ENCODE measurements around the gene POLA2.
"Not testable (repeated sequence)": the region's sequence is repeated elsewhere in the genome, so short reads cannot be mapped to it uniquely, and the experiment has no call there.

The POLA2 gene

GRCh38 chr11:65261591-65262380, at the start of gene POLA2:
TSS of gene POLA2 (plus strand) at chr11:65261962. CDS start at chr11:65262293, 331 bp downstream.
- DNase-seq = peak; percentile 92

- no peak for DNase-seq
These were observed 49.4 kb upstream of the POLA2 start for GRCh38 chr11:65212226-65212801.

- no peak for DNase-seq
These were observed 48.2 kb upstream of the POLA2 start for GRCh38 chr11:65213322-65214211.

GRCh38 chr11:65214212-65214845, 47.4 kb upstream of the POLA2 start:
- DNase-seq = no peak

GRCh38 chr11:65215441-65216076, 46.2 kb upstream of the POLA2 start:
- DNase-seq = no peak

- no peak for DNase-seq
These were observed 44.9 kb upstream of the POLA2 start for GRCh38 chr11:65216830-65217229.

- no peak for DNase-seq
These were observed 44.0 kb upstream of the POLA2 start for GRCh38 chr11:65217441-65218423.

- no peak for DNase-seq
These were observed 43.3 kb upstream of the POLA2 start for GRCh38 chr11:65218446-65218845.

- DNase-seq = no peak
These were observed 41.9 kb upstream of the POLA2 start for GRCh38 chr11:65219930-65220213.

- no peak for DNase-seq
These were observed 40.7 kb upstream of the POLA2 start for GRCh38 chr11:65221026-65221425.

- no peak for DNase-seq
These were observed 38.8 kb upstream of the POLA2 start for GRCh38 chr11:65223011-65223410.

GRCh38 chr11:65224930-65225278, 36.9 kb upstream of the POLA2 start:
- no peak for DNase-seq

GRCh38 chr11:65225279-65226102, 36.3 kb upstream of the POLA2 start:
- DNase-seq = no peak

GRCh38 chr11:65226103-65226442, 35.7 kb upstream of the POLA2 start:
- no peak for DNase-seq

- no peak for DNase-seq
These were observed 33.9 kb upstream of the POLA2 start for GRCh38 chr11:65227879-65228278.

- no peak for DNase-seq
These were observed 25.3 kb upstream of the POLA2 start for GRCh38 chr11:65236194-65237059.

- DNase-seq = not testable (repeated sequence)
These were observed 23.5 kb upstream of the POLA2 start for GRCh38 chr11:65238302-65238701.

- DNase-seq = no peak
These were observed 20.6 kb upstream of the POLA2 start for GRCh38 chr11:65241134-65241533.

GRCh38 chr11:65241692-65242091, 20.1 kb upstream of the POLA2 start:
- DNase-seq = no peak

- no peak for DNase-seq
These were observed 19.4 kb upstream of the POLA2 start for GRCh38 chr11:65242389-65242788.
